ENCODE data around the gene GPC6.

Gene GPC6

GRCh38 chr13:94382960-94383359, 1156.4 kb downstream of the GPC6 start:
- no peaks in the 10 kb centered on the region for H3K4me1 ChIP-seq (ENCODE audit: control extremely low read depth in 1 of 4, control insufficient read depth in 4 of 4, insufficient read depth in 4 of 4, low read length in 3 of 4)
- ChIA-PET CTCF (no interaction called here), POLR2A (interaction anchor here (0.5 kb wide), 1 partner anchor 436 kb away, joined by 4 read pairs; no protein-coding TSS in a partner anchor)
- 94% methylated on average over 5 of the region's 5 CpGs for WGBS (ENCODE audit: insufficient coverage)
- DNase-seq: no peak
- peaks cover 0 to 6% (median 0%) of the 10 kb centered on the region in 5 experiments for H3K27me3 ChIP-seq (replicated peaks in 2 of 5; ENCODE audit: control insufficient read depth in 4 of 5, insufficient read depth in 5 of 5, low read length in 4 of 5)
- H3K4me3 ChIP-seq (ENCODE audit: control insufficient read depth in 1 of 7, extremely low read depth in 1 of 7, insufficient read depth in 4 of 7, low read depth in 2 of 7, low read length in 6 of 7): no peak overlapping the region
- no peaks in the 10 kb centered on the region for H3K36me3 ChIP-seq (ENCODE audit: control insufficient read depth in 4 of 4, insufficient read depth in 4 of 4, low read length in 3 of 4)
- H3K27ac ChIP-seq (ENCODE audit: insufficient read depth in 1 of 2, low read depth in 1 of 2, low read length in 2 of 2, poor library complexity in 1 of 2, severe bottlenecking in 2 of 2): no peak overlapping the region
- no peaks in the 10 kb centered on the region for H3K9me3 ChIP-seq (ENCODE audit: control extremely low read depth in 1 of 5, control insufficient read depth in 4 of 5, insufficient read depth in 2 of 5, low read depth in 1 of 5, low read length in 4 of 5)

DNA sequence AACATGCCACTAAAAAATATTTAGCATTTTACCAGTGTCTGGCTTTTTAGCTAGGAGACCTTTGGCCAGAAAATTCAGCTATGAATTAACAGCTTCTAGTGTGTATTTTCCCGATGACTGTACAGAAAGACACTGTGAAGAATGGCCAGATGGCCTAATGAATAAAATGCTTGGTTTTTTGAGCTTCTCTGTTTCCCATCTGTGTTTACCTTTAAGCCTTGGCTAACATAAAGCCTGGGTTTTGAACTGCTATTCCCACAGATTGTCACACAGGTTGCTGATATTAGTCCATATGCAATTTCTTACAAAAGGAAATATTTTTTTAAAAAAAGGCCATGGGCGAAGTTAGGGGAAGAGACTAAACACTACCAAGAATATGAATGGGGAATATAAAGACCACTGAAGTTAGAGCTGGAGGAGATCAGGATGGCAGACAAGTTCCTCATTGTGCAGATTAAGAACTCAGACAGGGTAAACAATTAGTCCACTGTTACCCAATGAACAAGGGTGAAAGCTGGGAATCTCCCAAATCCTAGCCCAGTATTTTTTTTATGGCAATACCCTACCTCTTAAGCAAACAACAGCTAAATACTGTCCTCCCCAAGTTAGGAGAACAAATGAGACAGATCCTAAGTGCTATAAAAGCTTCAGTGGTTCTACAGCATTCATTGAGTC, 1157.8 kb downstream of the GPC6 start:
- Histone ChIP-seq H3K4me1 (ENCODE audit: control extremely low read depth in 1 of 4, control insufficient read depth in 4 of 4, insufficient read depth in 4 of 4, low read length in 3 of 4) (no peaks in the 10 kb centered on the region), H3K27ac (ENCODE audit: insufficient read depth in 1 of 2, low read depth in 1 of 2, low read length in 2 of 2, poor library complexity in 1 of 2, severe bottlenecking in 2 of 2) (no peak overlapping the region), H3K4me3 (ENCODE audit: control insufficient read depth in 1 of 7, extremely low read depth in 1 of 7, insufficient read depth in 4 of 7, low read depth in 2 of 7, low read length in 6 of 7) (no peak overlapping the region), H3K36me3 (ENCODE audit: control insufficient read depth in 4 of 4, insufficient read depth in 4 of 4, low read length in 3 of 4) (no peaks in the 10 kb centered on the region), H3K9me3 (ENCODE audit: control extremely low read depth in 1 of 5, control insufficient read depth in 4 of 5, insufficient read depth in 2 of 5, low read depth in 1 of 5, low read length in 4 of 5) (no peaks in the 10 kb centered on the region), H3K27me3 (replicated peaks in 2 of 5; ENCODE audit: control insufficient read depth in 4 of 5, insufficient read depth in 5 of 5, low read length in 4 of 5) (peaks cover 0 to 6% (median 0%) of the 10 kb centered on the region in 5 experiments)
- ChIA-PET POLR2A (no interaction called here), CTCF (interaction anchor here (0.7 kb wide), 1 partner anchor 32 kb away, joined by 3 read pairs; no protein-coding TSS in a partner anchor)
- DNase-seq: no peak
- WGBS (ENCODE audit: insufficient coverage): 95% methylated on average over 2 of the region's 2 CpGs

GRCh38 chr13:94387047-94387446, 1160.4 kb downstream of the GPC6 start:
- no peaks in the 10 kb centered on the region for H3K4me1 ChIP-seq (ENCODE audit: control extremely low read depth in 1 of 4, control insufficient read depth in 4 of 4, insufficient read depth in 4 of 4, low read length in 3 of 4)
- H3K9me3 ChIP-seq (ENCODE audit: control extremely low read depth in 1 of 5, control insufficient read depth in 4 of 5, insufficient read depth in 2 of 5, low read depth in 1 of 5, low read length in 4 of 5): no peaks in the 10 kb centered on the region
- H3K36me3 ChIP-seq (ENCODE audit: control insufficient read depth in 4 of 4, insufficient read depth in 4 of 4, low read length in 3 of 4): no peaks in the 10 kb centered on the region
- POLR2A ChIA-PET: no interaction called here
- no peak overlapping the region for H3K4me3 ChIP-seq (ENCODE audit: control insufficient read depth in 1 of 7, extremely low read depth in 1 of 7, insufficient read depth in 4 of 7, low read depth in 2 of 7, low read length in 6 of 7)
- peaks cover 0 to 2% (median 0%) of the 10 kb centered on the region in 5 experiments for H3K27me3 ChIP-seq (replicated peaks in 2 of 5; ENCODE audit: control insufficient read depth in 4 of 5, insufficient read depth in 5 of 5, low read length in 4 of 5)
- no peak for DNase-seq
- no peak overlapping the region for H3K27ac ChIP-seq (ENCODE audit: insufficient read depth in 1 of 2, low read depth in 1 of 2, low read length in 2 of 2, poor library complexity in 1 of 2, severe bottlenecking in 2 of 2)
- CTCF ChIA-PET: no interaction called here

GRCh38 chr13:94389604-94390351, 1163.2 kb downstream of the GPC6 start:
- 80% methylated on average over 4 of the region's 7 CpGs for WGBS (ENCODE audit: insufficient coverage)
- Histone ChIP-seq H3K9me3 (ENCODE audit: control extremely low read depth in 1 of 5, control insufficient read depth in 4 of 5, insufficient read depth in 2 of 5, low read depth in 1 of 5, low read length in 4 of 5) (no peaks in the 10 kb centered on the region), H3K4me3 (ENCODE audit: control insufficient read depth in 1 of 7, extremely low read depth in 1 of 7, insufficient read depth in 4 of 7, low read depth in 2 of 7, low read length in 6 of 7) (no peak overlapping the region), H3K27ac (ENCODE audit: insufficient read depth in 1 of 2, low read depth in 1 of 2, low read length in 2 of 2, poor library complexity in 1 of 2, severe bottlenecking in 2 of 2) (no peak overlapping the region), H3K36me3 (ENCODE audit: control insufficient read depth in 4 of 4, insufficient read depth in 4 of 4, low read length in 3 of 4) (no peaks in the 10 kb centered on the region), H3K4me1 (ENCODE audit: control extremely low read depth in 1 of 4, control insufficient read depth in 4 of 4, insufficient read depth in 4 of 4, low read length in 3 of 4) (no peaks in the 10 kb centered on the region), H3K27me3 (replicated peaks in 2 of 5; ENCODE audit: control insufficient read depth in 4 of 5, insufficient read depth in 5 of 5, low read length in 4 of 5) (peaks cover 0 to 2% (median 0%) of the 10 kb centered on the region in 5 experiments)
- ChIA-PET POLR2A (interaction anchor here (0.7 kb wide), 1 partner anchor 1307 kb away, joined by 3 read pairs; no protein-coding TSS in a partner anchor), CTCF (interaction anchor here (0.6 to 1.4 kb wide), 2 partner anchors 11 to 627 kb away, joined by 4 read pairs; no protein-coding TSS in a partner anchor)
- DNase-seq: peak in 1 of 3 donors; percentile 2

- Histone ChIP-seq H3K9me3 (ENCODE audit: control extremely low read depth in 1 of 5, control insufficient read depth in 4 of 5, insufficient read depth in 2 of 5, low read depth in 1 of 5, low read length in 4 of 5) (no peaks in the 10 kb centered on the region), H3K4me1 (ENCODE audit: control extremely low read depth in 1 of 4, control insufficient read depth in 4 of 4, insufficient read depth in 4 of 4, low read length in 3 of 4) (no peaks in the 10 kb centered on the region), H3K27ac (ENCODE audit: insufficient read depth in 1 of 2, low read depth in 1 of 2, low read length in 2 of 2, poor library complexity in 1 of 2, severe bottlenecking in 2 of 2) (no peak overlapping the region), H3K4me3 (ENCODE audit: control insufficient read depth in 1 of 7, extremely low read depth in 1 of 7, insufficient read depth in 4 of 7, low read depth in 2 of 7, low read length in 6 of 7) (no peak overlapping the region), H3K27me3 (replicated peaks in 2 of 5; ENCODE audit: control insufficient read depth in 4 of 5, insufficient read depth in 5 of 5, low read length in 4 of 5) (peaks cover 0 to 2% (median 0%) of the 10 kb centered on the region in 5 experiments), H3K36me3 (ENCODE audit: control insufficient read depth in 4 of 4, insufficient read depth in 4 of 4, low read length in 3 of 4) (no peaks in the 10 kb centered on the region)
- ChIA-PET CTCF (interaction anchor here (0.6 kb wide), 1 partner anchor 999 kb away, joined by 3 read pairs; no protein-coding TSS in a partner anchor), POLR2A (interaction anchor here (0.7 kb wide), 1 partner anchor 1308 kb away, joined by 3 read pairs; no protein-coding TSS in a partner anchor)
- 86% methylated on average over 1 of the region's 2 CpGs for WGBS (ENCODE audit: insufficient coverage)
- no peak for DNase-seq
Observed at GRCh38 chr13:94390881-94391280, 1164.3 kb downstream of the GPC6 start.

- DNase-seq: no peak
- peaks cover 0 to 2% (median 0%) of the 10 kb centered on the region in 5 experiments for H3K27me3 ChIP-seq (replicated peaks in 2 of 5; ENCODE audit: control insufficient read depth in 4 of 5, insufficient read depth in 5 of 5, low read length in 4 of 5)
- H3K9me3 ChIP-seq (ENCODE audit: control extremely low read depth in 1 of 5, control insufficient read depth in 4 of 5, insufficient read depth in 2 of 5, low read depth in 1 of 5, low read length in 4 of 5): peaks cover 0 to 2% (median 0%) of the 10 kb centered on the region in 5 experiments
- no peak overlapping the region for H3K4me3 ChIP-seq (ENCODE audit: control insufficient read depth in 1 of 7, extremely low read depth in 1 of 7, insufficient read depth in 4 of 7, low read depth in 2 of 7, low read length in 6 of 7)
- 92% methylated on average over 4 of the region's 4 CpGs for WGBS (ENCODE audit: insufficient coverage)
- CTCF ChIA-PET: interaction anchor here (1.6 kb wide), 1 partner anchor 41 kb away, joined by 3 read pairs; no protein-coding TSS in a partner anchor
- H3K27ac ChIP-seq (ENCODE audit: insufficient read depth in 1 of 2, low read depth in 1 of 2, low read length in 2 of 2, poor library complexity in 1 of 2, severe bottlenecking in 2 of 2): no peak overlapping the region
- POLR2A ChIA-PET: no interaction called here
- H3K36me3 ChIP-seq (ENCODE audit: control insufficient read depth in 4 of 4, insufficient read depth in 4 of 4, low read length in 3 of 4): no peaks in the 10 kb centered on the region
- H3K4me1 ChIP-seq (ENCODE audit: control extremely low read depth in 1 of 4, control insufficient read depth in 4 of 4, insufficient read depth in 4 of 4, low read length in 3 of 4): no peaks in the 10 kb centered on the region
Observed at GRCh38 chr13:94394723-94395122, 1168.1 kb downstream of the GPC6 start.

DNA sequence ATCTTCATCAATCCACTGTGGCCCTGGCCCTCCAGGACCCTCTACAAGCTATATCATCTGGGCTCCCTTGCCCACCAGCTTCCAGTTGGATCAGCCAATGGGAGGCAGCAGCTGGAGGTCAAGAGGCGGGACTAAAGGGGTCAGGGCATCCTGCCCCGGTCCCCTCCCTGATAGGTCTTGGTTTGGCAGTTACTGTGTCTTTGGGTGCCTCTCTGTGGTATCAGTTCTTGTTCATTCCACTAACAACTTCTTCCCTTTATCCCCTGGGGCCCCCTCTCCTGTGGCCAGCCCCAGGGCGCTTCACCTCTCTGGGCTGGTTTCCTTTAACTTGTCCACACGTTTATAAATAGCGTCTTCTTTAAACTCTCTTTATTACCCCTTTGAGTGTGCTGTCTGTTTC, 1169.3 kb downstream of the GPC6 start:
- H3K4me3 ChIP-seq (ENCODE audit: control insufficient read depth in 1 of 7, extremely low read depth in 1 of 7, insufficient read depth in 4 of 7, low read depth in 2 of 7, low read length in 6 of 7): no peak overlapping the region
- no peak overlapping the region for H3K27ac ChIP-seq (ENCODE audit: insufficient read depth in 1 of 2, low read depth in 1 of 2, low read length in 2 of 2, poor library complexity in 1 of 2, severe bottlenecking in 2 of 2)
- peaks cover 0 to 2% (median 0%) of the 10 kb centered on the region in 5 experiments for H3K27me3 ChIP-seq (replicated peaks in 2 of 5; ENCODE audit: control insufficient read depth in 4 of 5, insufficient read depth in 5 of 5, low read length in 4 of 5)
- no peaks in the 10 kb centered on the region for H3K4me1 ChIP-seq (ENCODE audit: control extremely low read depth in 1 of 4, control insufficient read depth in 4 of 4, insufficient read depth in 4 of 4, low read length in 3 of 4)
- ChIA-PET CTCF (interaction anchor here (1.6 kb wide), 1 partner anchor 40 kb away, joined by 3 read pairs; no protein-coding TSS in a partner anchor), POLR2A (no interaction called here)
- peaks cover 0 to 2% (median 0%) of the 10 kb centered on the region in 5 experiments for H3K9me3 ChIP-seq (ENCODE audit: control extremely low read depth in 1 of 5, control insufficient read depth in 4 of 5, insufficient read depth in 2 of 5, low read depth in 1 of 5, low read length in 4 of 5)
- WGBS (ENCODE audit: insufficient coverage): 83% methylated on average over 1 of the region's 5 CpGs
- no peak for DNase-seq
- H3K36me3 ChIP-seq (ENCODE audit: control insufficient read depth in 4 of 4, insufficient read depth in 4 of 4, low read length in 3 of 4): no peaks in the 10 kb centered on the region

All from common myeloid progenitor, CD34-positive (primary cell).